Fibroblast of pulmonary artery (primary cell): ENCODE data around the gene FUT7.

Source experiments
- DNase-seq: peaks from one replicate; pipeline ENCODE4 v3.0.0-alpha.2; 2010; ENCODE audit warnings: low read depth
- H3K4me3 ChIP-seq: replicated peaks from 2 replicates; pipeline ENCODE4 v1.5.1; 2011; ENCODE audit warnings: low read depth, mild to moderate bottlenecking, control low read depth, low read length, moderate library complexity
- CTCF ChIP-seq: IDR thresholded peaks from 2 replicates; pipeline ENCODE4 v1.5.1; 2011; ENCODE audit warnings: mild to moderate bottlenecking, control low read depth, low read length, inconsistent platforms; ENCODE audit errors: missing control alignments

The FUT7 gene

DNA sequence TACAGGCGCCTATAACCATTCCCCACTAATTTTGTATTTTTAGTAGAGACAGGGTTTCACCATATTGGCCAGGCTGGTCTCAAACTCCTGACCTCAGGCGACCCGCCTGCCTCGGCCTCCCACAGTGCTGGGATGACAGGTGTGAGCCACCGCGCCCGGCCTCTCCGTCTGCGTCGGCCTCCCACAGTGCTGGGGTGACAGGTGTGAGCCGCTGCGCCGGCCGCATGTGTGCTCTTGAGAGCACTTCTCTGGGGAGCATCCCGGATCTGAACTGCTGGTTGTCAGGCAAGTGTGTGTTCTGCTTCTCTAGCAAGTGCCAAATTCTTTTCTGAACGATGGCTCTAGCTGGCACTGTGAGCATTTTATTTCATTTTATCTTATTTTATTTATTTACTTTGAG is 25.7 kb upstream of the FUT7 start:
- no peak overlapping the region for H3K4me3 ChIP-seq
- no peak for DNase-seq
- TF ChIP-seq CTCF: no peak

- DNase-seq: no peak
- no peak for TF ChIP-seq CTCF
- H3K4me3 ChIP-seq: no peak overlapping the region
Measured at GRCh38 chr9:137056739-137057415, 25.0 kb upstream of the FUT7 start.

DNA sequence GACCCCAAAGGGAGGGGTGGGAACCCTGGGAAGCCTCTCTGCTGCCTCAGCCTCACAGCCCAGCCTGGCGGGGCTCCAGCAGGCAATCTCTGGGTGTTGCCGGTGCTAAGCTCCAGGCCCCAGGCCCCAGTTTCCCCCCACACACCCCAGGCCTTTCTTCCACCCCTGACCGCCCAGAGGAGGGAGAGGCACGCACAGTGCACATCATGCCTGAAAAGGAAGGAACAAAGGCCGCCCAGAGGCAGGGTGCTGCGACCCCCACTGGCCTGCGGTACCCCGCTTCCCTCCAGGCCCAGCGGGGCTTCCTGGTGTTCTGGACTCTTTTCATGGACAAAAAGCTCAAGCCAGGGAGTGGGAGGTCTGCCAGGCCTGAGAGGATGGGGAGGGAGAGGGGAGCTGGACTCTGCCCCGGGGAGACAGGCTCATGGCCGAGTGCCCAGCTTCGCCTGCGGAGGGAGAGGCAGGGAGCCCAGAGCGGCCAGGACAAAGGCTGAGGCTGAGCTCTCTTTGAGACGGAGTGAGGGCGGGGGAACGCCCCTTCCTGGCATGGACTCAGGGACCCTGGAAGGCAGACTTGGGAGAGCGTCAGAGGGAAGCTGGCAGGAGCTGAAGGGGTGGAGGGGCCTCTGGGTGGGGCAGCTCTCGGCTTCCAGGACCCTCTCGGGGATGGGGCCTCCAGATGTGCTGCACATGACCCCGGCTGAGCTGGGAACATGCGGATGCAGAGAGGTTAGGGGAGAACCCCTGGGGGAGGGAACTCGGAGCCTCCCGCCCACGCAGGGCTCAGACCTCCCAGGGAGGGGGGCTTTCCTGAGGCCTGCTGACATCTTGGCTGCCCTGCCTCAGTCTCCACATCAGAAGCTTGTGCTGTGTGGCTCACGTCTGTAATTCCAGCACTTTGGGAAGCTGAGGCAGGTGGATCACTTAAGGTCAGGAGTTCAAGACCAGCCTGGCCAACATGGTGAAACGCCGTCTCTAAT is 23.8 kb upstream of the FUT7 start:
- no peak overlapping the region for H3K4me3 ChIP-seq
- no peak for TF ChIP-seq CTCF
- peak; percentile 90 for DNase-seq

GRCh38 chr9:137054932-137055384 is 23.1 kb upstream of the FUT7 start:
- no peak for DNase-seq
- TF ChIP-seq CTCF: no peak
- H3K4me3 ChIP-seq: no peak overlapping the region

DNA sequence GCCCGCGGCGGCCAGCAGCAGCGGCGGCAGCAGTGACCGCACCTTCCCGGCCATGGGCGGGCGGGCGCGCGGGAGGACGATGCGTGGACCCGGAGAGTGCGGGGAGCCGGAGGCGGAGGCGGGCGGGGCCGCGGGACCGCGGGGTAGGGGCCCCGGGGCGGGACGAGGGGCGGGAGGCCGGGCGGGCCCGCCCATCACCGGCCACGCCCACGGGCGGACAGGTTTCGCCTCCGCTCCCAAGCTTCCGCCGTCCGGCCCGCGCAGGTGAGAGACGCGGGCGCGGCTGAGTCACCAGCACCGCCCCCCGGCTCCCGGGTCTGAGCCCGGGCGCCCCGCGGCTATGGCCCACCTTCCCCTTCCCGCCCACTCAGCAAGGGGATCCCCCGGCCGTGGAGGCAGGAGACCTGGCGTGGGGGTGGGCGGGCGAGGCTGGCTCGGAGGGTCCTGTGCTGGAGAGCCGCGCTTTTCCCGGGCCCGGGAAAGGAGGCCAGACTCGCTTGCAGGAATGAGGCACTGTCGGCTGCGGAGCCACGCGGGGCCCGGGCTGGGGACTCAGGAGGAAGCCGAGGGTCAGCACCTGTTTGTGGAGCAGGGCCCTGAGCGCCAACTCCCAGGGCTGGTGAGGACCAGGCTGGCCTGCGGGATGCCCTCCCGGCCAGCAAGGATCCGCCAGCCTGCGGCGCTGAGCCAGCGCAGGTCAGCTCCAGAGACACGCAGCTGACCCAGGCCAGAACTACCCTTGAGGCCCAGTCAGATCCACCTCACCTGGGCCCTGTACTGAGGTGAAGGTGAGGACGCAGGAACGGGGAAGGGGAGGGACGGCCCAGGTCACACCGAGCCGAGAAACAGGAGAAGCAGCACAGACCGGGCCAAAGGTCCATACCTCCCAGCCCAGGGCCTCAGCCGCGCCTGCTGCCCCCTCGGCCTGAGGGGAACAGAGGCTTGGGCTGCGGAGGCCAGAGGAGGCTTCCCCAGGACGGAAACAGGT is 22.4 kb upstream of the FUT7 start, which contains the start of gene ENTPD2:
Gene ENTPD2, minus strand, starts transcription at position 118 of the 988 bp plus-strand sequence. Its CDS starts 64 bp downstream, at position 54.
- no peak within 1 kb of the TSS for H3K4me3 ChIP-seq
- no peak for DNase-seq
- TF ChIP-seq CTCF: no peak

DNA sequence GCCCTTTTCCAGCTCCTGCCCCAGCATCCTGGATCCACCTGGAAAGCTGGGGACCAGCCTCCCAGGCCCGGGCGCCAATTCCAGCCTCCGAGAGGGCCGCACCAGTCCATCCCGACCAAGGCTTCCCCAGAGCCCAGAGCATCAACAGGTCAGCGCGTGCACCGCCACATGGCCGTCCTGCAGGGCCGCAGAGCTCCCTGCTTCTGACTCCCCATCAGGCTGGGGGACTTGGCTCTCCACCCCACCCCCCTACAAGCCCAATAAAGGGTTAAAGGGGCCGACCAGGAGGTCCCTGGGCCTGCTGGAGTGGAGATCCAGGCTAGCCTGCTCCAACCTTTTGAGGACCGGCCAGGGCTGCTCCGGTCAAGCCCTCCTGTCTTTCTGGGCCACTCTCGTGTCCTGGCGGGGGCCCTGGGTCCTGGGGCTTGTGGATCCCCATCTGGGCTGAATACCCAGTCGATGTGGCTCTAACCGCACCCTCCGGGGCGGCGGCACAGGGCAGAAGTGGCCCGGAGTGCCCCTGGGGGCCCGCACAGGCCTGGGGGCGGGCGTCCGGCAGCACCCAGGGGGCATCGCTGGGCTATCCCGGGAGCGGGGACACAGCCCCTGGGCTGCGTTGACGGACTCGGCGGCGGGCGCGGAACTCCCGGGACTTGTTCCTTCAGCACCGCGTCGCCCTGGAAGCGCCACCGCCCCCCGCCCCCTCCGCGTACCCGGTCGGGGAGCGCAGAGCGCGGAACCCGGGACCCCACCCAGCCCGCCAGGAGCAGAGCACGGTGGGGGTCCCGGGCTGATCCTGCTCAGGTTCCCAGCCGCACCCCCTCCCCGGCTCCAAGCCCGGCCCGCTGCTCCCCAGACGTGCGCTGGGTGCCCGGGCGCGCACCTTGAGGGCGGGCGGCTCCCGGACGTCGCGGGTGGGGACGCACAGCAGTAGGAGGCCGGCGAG is 21.4 kb upstream of the FUT7 start:
- no peak overlapping the region for H3K4me3 ChIP-seq

More for the DNA sequence above, 21.4 kb upstream of the FUT7 start:
- DNase-seq: no peak
- no peak for TF ChIP-seq CTCF
